ENCODE measurements around the gene PROCA1. TPM values are rescaled to one million over a fixed set of nuclear protein-coding genes. Genes with fewer than 3 reads are reported as not detected.

Gene PROCA1
- 0.44 and 0.51 TPM in 2 replicates for total RNA-seq (2012; rRNA removed)

GRCh38 chr17:28711723-28712031 lies at the start of gene PROCA1:
Gene PROCA1 (minus strand): TSS chr17:28711888. CDS start chr17:28711660, 228 bp downstream.
- Histone ChIP-seq H3K9ac (ENCODE audit: low read depth, low read length) (peak within 1 kb of the TSS; percentile 85), H3K9me3 (replicated peaks; ENCODE audit: low read length) (no peaks in the 10 kb centered on the region), H3K4me1 (ENCODE audit: control insufficient read depth, insufficient read depth, low read length) (peaks cover 27% of the 10 kb centered on the region), H3K4me3 (ENCODE audit: low read length) (peak within 1 kb of the TSS; percentile 71), H3K4me2 (ENCODE audit: low read length) (peak within 1 kb of the TSS; percentile 90), H3K36me3 (ENCODE audit: insufficient read depth, low read length) (peaks cover 36% of the 10 kb centered on the region), H3K27me3 (ENCODE audit: control insufficient read depth, insufficient read depth, low read length) (no peaks in the 10 kb centered on the region)

- Histone ChIP-seq H3K9me3 (replicated peaks; ENCODE audit: low read length) (no peaks in the 10 kb centered on the region), H3K9ac (ENCODE audit: low read depth, low read length) (no peak overlapping the region), H3K36me3 (ENCODE audit: insufficient read depth, low read length) (peaks cover 60% of the 10 kb centered on the region), H3K4me1 (ENCODE audit: control insufficient read depth, insufficient read depth, low read length) (peaks cover 14% of the 10 kb centered on the region), H3K4me2 (ENCODE audit: low read length) (no peak overlapping the region), H3K4me3 (ENCODE audit: low read length) (no peak overlapping the region), H3K27me3 (ENCODE audit: control insufficient read depth, insufficient read depth, low read length) (no peaks in the 10 kb centered on the region)
Measured at GRCh38 chr17:28760601-28761562, 49.2 kb upstream of the PROCA1 start.

- Histone ChIP-seq H3K36me3 (ENCODE audit: insufficient read depth, low read length) (peaks cover 57% of the 10 kb centered on the region), H3K4me1 (ENCODE audit: control insufficient read depth, insufficient read depth, low read length) (peaks cover 20% of the 10 kb centered on the region), H3K4me2 (ENCODE audit: low read length) (no peak overlapping the region), H3K27me3 (ENCODE audit: control insufficient read depth, insufficient read depth, low read length) (no peaks in the 10 kb centered on the region), H3K4me3 (ENCODE audit: low read length) (no peak overlapping the region), H3K9me3 (replicated peaks; ENCODE audit: low read length) (no peaks in the 10 kb centered on the region), H3K9ac (ENCODE audit: low read depth, low read length) (no peak overlapping the region)
Measured at GRCh38 chr17:28759256-28759865, 47.7 kb upstream of the PROCA1 start.

- H3K4me1 ChIP-seq (ENCODE audit: control insufficient read depth, insufficient read depth, low read length) = peaks cover 20% of the 10 kb centered on the region
- no peak overlapping the region for H3K4me2 ChIP-seq (ENCODE audit: low read length)
- H3K9ac ChIP-seq (ENCODE audit: low read depth, low read length) = no peak overlapping the region
- no peaks in the 10 kb centered on the region for H3K9me3 ChIP-seq (replicated peaks; ENCODE audit: low read length)
- no peaks in the 10 kb centered on the region for H3K27me3 ChIP-seq (ENCODE audit: control insufficient read depth, insufficient read depth, low read length)
- no peak overlapping the region for H3K4me3 ChIP-seq (ENCODE audit: low read length)
- H3K36me3 ChIP-seq (ENCODE audit: insufficient read depth, low read length) = peaks cover 57% of the 10 kb centered on the region
Measured at GRCh38 chr17:28758411-28759121, 46.9 kb upstream of the PROCA1 start.

- Histone ChIP-seq H3K4me3 (ENCODE audit: low read length) (no peak overlapping the region), H3K27me3 (ENCODE audit: control insufficient read depth, insufficient read depth, low read length) (no peaks in the 10 kb centered on the region), H3K9ac (ENCODE audit: low read depth, low read length) (no peak overlapping the region), H3K36me3 (ENCODE audit: insufficient read depth, low read length) (peaks cover 63% of the 10 kb centered on the region), H3K4me2 (ENCODE audit: low read length) (no peak overlapping the region), H3K4me1 (ENCODE audit: control insufficient read depth, insufficient read depth, low read length) (peaks cover 14% of the 10 kb centered on the region), H3K9me3 (replicated peaks; ENCODE audit: low read length) (no peaks in the 10 kb centered on the region)
Measured at GRCh38 chr17:28756049-28756804, 44.5 kb upstream of the PROCA1 start.

GRCh38 chr17:28755486-28755885 lies 43.8 kb upstream of the PROCA1 start:
- Histone ChIP-seq H3K4me3 (ENCODE audit: low read length) (no peak overlapping the region), H3K9ac (ENCODE audit: low read depth, low read length) (no peak overlapping the region), H3K36me3 (ENCODE audit: insufficient read depth, low read length) (peaks cover 65% of the 10 kb centered on the region), H3K27me3 (ENCODE audit: control insufficient read depth, insufficient read depth, low read length) (no peaks in the 10 kb centered on the region), H3K9me3 (replicated peaks; ENCODE audit: low read length) (no peaks in the 10 kb centered on the region), H3K4me2 (ENCODE audit: low read length) (no peak overlapping the region), H3K4me1 (ENCODE audit: control insufficient read depth, insufficient read depth, low read length) (peaks cover 10% of the 10 kb centered on the region)

GRCh38 chr17:28751600-28752366 lies 40.1 kb upstream of the PROCA1 start:
- H3K27me3 ChIP-seq (ENCODE audit: control insufficient read depth, insufficient read depth, low read length) = no peaks in the 10 kb centered on the region
- peaks cover 13% of the 10 kb centered on the region for H3K4me1 ChIP-seq (ENCODE audit: control insufficient read depth, insufficient read depth, low read length)
- H3K9ac ChIP-seq (ENCODE audit: low read depth, low read length) = no peak overlapping the region
- no peak overlapping the region for H3K4me3 ChIP-seq (ENCODE audit: low read length)
- H3K9me3 ChIP-seq (replicated peaks; ENCODE audit: low read length) = no peaks in the 10 kb centered on the region
- H3K36me3 ChIP-seq (ENCODE audit: insufficient read depth, low read length) = peaks cover 67% of the 10 kb centered on the region
- no peak overlapping the region for H3K4me2 ChIP-seq (ENCODE audit: low read length)

- Histone ChIP-seq H3K36me3 (ENCODE audit: insufficient read depth, low read length) (peaks cover 63% of the 10 kb centered on the region), H3K9ac (ENCODE audit: low read depth, low read length) (peak overlapping the region; percentile 5), H3K9me3 (replicated peaks; ENCODE audit: low read length) (no peaks in the 10 kb centered on the region), H3K4me2 (ENCODE audit: low read length) (no peak overlapping the region), H3K27me3 (ENCODE audit: control insufficient read depth, insufficient read depth, low read length) (no peaks in the 10 kb centered on the region), H3K4me3 (ENCODE audit: low read length) (no peak overlapping the region), H3K4me1 (ENCODE audit: control insufficient read depth, insufficient read depth, low read length) (peaks cover 19% of the 10 kb centered on the region)
Measured at GRCh38 chr17:28750178-28751047, 38.7 kb upstream of the PROCA1 start.

- Histone ChIP-seq H3K36me3 (ENCODE audit: insufficient read depth, low read length) (peaks cover 62% of the 10 kb centered on the region), H3K27me3 (ENCODE audit: control insufficient read depth, insufficient read depth, low read length) (no peaks in the 10 kb centered on the region), H3K4me2 (ENCODE audit: low read length) (no peak overlapping the region), H3K9me3 (replicated peaks; ENCODE audit: low read length) (no peaks in the 10 kb centered on the region), H3K9ac (ENCODE audit: low read depth, low read length) (no peak overlapping the region), H3K4me3 (ENCODE audit: low read length) (no peak overlapping the region), H3K4me1 (ENCODE audit: control insufficient read depth, insufficient read depth, low read length) (peaks cover 18% of the 10 kb centered on the region)
Measured at GRCh38 chr17:28749516-28750177, 38.0 kb upstream of the PROCA1 start.
